HG03280 (cell line): ENCODE measurements around the gene LCE6A.

Experiments
- ATAC-seq: cut with Tn5 transposase; IDR thresholded peaks from one replicate; pipeline ENCODE4 v1.9.1; 2021; ENCODE audit warnings: mild to moderate bottlenecking, moderate library complexity; ENCODE audit not compliant: unreplicated experiment

The LCE6A gene

GRCh38 chr1:152842556-152842955, at the start of gene LCE6A:
TSS of gene LCE6A (plus strand) at chr1:152842856. CDS start at chr1:152843521, 665 bp downstream.
- ATAC-seq = no peak

DNA sequence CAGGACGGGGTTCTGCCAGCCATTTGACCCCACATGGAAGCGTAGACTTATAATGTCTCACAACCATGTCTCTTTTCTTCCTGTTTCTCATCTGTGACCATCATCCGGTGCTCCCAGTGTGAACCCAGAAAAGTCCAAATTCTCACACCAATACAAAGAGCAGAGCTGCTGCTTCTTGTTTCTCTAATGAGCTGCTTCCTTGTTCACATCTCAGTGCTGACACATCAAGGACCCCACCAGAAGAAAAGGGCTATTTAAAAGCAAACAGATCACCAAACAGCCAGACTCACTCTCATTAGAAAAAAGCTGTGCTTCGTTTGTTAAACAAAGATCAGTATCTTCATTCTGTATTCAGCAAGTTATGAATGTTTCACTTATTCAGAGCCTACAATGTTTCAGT, 47.0 kb upstream of the LCE6A start:
- ATAC-seq = no peak

DNA sequence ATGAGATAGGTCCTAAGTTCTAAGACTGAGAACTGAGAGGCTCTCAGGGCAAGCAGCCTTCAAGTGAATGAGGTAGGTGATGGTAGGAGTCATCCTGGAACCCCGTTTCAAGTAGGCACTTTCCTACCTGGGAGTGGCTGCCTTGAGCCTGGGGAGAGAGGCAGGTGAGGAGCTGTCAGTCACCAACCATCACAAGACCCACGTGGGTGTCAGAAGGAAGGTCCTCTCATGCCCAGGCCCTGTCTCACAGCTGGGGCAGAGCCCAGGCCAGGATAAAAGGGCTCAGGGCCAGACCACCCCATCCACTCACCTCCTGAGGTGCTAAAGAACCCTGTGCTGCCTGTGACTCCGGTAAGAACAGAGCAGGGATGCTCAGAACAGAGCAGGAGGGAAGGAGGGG, 46.2 kb upstream of the LCE6A start, which contains the start of gene LCE1D:
Gene LCE1D (plus strand): TSS at position 301 of the 400 bp plus-strand sequence. CDS start 1,074 bp downstream, outside the sequence.
- no peak for ATAC-seq

GRCh38 chr1:152801333-152801732, 41.3 kb upstream of the LCE6A start:
- ATAC-seq = no peak

DNA sequence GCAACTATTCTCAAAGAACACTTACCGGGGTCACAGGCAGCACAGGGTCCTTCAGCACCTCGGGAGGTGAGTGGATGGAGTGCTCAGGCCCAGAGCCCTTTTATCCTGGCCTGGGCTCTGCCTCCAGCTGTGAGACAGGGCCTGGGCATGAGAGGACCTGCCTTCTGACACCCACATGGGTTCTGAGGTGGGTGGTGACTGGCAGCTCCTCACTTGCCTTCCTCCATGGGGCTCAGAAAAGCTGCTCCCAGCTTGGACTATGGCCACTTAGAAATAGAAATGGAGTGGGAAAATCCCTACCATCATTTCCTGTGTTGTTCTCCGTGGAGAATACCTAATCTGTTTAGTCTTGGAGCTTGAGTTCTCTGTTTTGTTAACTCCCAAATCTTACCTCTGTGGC, 36.1 kb upstream of the LCE6A start, which contains the start of gene LCE1C:
Gene LCE1C (minus strand): TSS at position 76 of the 400 bp plus-strand sequence. CDS start 1,173 bp downstream, outside the sequence.
- no peak for ATAC-seq

DNA sequence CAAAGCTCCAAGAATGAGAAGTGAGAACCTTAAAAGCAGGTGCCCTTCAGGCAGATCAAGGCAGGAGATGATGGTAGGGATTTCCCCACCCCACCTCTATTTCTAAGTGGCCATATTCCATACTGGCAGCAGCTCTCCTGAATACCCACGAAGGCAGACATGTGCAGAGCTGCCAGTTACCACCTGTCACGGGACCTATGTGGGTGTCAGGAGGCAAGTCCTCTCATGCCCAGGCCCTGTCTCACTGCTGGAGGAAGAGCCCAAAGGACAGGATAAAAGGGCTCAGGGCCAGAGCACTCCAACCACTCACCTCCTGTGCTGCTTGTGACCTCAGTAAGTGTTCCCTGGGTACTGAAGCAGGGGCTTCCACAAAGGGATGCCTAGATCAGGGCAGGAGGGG, 31.6 kb upstream of the LCE6A start:
- ATAC-seq = no peak

- no peak for ATAC-seq
These were observed 31.0 kb upstream of the LCE6A start, which contains the start of gene LCE1B for GRCh38 chr1:152811671-152812070. TSS of gene LCE1B (plus strand) at chr1:152811971. CDS start at chr1:152812447, 476 bp downstream.

GRCh38 chr1:152817309-152817708, 25.3 kb upstream of the LCE6A start:
- no peak for ATAC-seq

GRCh38 chr1:152823294-152823693, 19.4 kb upstream of the LCE6A start:
- no peak for ATAC-seq

DNA sequence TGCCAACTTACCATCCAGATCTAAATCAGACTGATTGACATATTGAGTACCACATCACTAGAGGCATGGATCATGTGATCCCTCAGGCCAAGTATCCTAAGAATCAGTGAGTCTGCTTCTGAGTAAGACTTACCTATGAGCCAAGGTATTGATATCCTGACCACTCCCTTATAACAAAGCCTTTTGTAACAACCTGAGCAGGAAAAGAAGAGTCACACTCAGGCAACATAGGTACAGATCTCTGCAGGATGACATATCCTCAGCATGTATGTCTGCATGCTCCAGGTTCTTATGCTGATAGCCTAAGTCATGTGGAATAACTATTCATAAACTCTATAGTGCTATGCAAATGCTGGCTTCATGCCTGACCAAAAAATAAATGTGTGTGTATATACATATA, 17.7 kb upstream of the LCE6A start:
- ATAC-seq = no peak

DNA sequence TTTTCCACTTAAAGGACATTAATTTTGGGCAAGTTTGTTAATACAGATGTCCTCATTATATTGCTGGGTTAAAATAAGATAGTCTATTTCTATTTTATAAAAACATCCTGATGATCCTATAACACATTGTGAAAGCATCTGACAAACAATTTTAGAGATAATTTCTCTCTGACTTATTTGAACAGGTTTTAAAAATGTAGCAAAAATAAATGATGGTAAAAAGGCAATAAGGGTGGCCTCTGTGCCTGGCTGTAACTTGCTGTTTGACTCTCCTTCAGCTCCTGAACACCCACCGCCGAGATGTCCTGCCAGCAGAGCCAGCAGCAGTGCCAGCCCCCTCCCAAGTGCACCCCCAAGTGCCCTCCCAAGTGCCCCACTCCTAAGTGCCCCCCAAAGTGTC, 15.5 kb upstream of the LCE6A start, which contains the start of gene LCE1A:
Gene LCE1A (plus strand): TSS at position 301 of the 400 bp plus-strand sequence. CDS start 0 bp downstream, at position 301.
- no peak for ATAC-seq

DNA sequence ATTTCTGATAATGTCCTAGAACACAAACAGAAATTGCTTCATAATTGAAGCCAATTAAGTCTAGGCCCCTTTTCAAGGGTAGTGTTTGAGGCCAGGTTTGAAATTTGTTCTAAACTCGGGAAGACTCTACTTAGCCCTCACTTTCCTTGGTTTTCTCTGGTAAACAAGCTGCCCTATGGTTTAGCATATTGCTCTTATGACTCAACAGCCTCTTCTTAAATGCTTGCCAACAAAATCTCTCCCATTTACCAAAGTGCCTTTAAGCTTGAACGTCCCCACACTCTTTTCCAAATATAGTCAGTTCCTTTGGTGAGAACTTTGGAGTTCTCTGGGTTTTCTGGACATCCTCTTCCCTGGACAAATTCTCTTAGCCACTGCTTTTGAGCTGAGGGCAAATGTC, 5.8 kb upstream of the LCE6A start:
- ATAC-seq = no peak

GRCh38 chr1:152855661-152856060, 13.0 kb downstream of the LCE6A start:
- no peak for ATAC-seq

DNA sequence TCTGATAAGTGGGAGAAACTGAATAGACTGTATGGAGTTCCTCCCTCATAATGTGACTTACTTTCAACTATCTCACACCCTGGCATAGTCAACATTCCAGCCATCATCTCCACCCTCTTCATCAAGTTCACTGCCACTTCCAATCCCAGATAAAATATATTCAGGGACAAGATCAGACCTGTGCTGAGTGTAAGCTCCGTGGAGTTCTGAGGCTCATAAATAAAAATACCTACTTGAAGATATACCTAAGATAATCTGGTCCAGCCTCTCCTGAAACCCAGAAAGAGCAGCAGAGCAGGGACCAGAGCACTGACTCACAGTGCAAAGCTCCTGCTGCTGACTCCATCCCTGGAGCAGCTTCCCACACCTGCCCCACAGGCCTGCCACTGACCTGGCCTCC, 15.4 kb downstream of the LCE6A start:
- ATAC-seq = no peak

DNA sequence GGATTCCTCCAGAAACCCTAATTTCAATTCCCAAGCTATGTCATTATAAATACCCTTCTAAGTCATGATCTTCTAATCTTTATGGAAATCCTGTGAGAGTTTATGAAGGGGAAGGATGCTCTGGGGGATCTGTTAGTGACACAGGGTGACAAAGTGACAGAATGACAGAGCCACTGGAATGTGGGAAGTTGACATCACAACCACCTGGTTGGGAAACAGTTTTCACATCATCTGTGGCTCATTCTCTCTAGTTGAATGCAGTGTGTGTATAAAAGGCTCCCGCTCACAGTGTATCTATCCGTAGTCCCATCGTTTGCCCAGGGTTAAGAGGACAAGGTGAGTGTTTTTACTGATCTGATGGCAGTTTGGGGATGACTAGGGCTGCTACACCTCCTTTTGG, 17.0 kb downstream of the LCE6A start, which contains the start of gene LCE7A:
Gene LCE7A (plus strand): TSS at position 301 of the 400 bp plus-strand sequence. CDS start 702 bp downstream, outside the sequence.
- no peak for ATAC-seq

- no peak for ATAC-seq
These were observed 17.5 kb downstream of the LCE6A start for GRCh38 chr1:152860129-152860528.

GRCh38 chr1:152861374-152861773, 18.7 kb downstream of the LCE6A start:
- ATAC-seq = no peak

DNA sequence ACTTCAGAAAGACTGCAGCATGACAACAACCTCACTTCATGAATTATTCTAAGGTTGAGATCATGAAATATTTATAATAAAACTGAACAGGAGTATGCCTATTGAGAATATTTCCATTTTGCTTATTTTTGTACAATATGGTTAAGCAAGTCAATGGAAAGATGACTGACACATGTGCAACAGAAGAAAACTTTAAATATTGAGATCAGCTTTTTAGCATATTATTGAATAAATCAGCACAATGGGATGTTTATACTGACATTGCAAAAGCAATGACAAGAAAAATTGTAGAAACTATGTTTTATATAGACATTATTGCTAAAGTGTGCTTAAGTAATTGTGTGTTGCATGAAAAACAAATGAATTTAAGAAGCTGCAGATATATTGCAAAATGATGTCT, 21.8 kb downstream of the LCE6A start:
- no peak for ATAC-seq

DNA sequence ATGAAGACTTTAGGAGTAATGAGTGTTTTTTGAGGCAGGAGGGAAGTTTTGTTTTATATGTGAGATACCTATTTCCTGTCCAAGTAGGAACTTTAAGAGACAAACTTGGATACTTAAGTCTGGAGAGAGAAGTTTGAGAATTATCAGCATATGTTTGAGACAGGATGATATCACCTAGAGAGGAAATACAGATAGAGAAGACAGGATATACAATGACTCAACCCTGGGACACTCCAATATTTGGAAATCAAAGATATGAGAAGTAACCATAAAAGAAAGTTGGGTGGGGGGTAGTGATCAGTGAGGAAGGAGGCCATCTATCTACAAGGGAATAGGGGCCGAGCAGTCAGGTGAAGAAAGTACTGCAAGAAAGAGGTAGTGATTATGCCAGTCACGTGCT, 23.7 kb downstream of the LCE6A start:
- no peak for ATAC-seq

- no peak for ATAC-seq
These were observed 27.3 kb downstream of the LCE6A start for GRCh38 chr1:152869808-152870419.

DNA sequence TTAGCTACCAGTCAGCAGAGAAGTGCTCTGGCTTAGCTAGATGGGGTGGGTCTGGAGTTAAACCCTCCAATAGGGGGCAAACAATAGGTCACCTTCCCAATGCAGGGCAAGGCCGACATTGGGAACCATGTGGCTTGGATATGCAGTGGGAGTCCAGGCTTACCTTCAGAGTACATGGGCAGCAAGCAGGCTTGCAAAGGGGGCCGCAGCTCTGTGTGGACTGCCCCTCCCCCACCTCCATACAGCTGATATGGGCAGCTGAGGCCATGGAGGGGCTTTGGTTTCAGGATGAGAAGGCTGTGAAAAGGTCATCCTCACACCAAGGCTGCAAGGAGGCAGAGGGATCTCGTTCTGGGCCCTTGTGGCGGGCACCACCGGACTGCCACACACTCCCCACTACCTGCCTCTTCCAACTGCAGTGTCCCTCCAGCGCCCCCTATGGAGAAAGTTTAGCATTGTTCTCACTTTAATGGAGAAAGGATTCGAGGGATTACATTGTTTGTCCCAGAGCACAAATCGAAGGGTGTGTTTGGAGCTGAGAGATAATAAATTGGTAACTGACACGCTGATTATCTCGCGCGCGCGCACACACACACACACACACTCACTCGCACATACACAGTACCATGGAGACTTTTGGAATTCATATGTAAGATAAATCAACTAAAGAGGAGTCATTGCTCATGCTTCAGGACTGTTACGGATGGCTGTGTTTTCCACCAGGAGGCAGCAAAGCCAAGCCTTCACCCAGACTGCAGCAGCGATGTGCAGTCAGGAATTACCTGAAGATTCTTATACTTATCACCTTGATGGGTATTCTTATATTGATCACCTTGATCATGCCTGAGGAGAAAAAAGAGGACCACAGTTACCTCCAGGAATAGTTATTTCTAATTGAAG, 28.4 kb downstream of the LCE6A start:
- ATAC-seq = no peak

- no peak for ATAC-seq
These were observed 29.1 kb downstream of the LCE6A start for GRCh38 chr1:152871731-152872126.
